Keratinocyte (primary cell): ENCODE results near the gene DHCR7. TPM values are rescaled to one million over a fixed set of nuclear protein-coding genes. Genes with fewer than 3 reads are reported as not detected.

ENCODE experiments used
- DNase-seq: peaks from one replicate; pipeline ENCODE4 v3.0.0-alpha.2; 2011; ENCODE audit warnings: low read depth, missing footprints, low spot score
- FAIRE-seq: peaks from 2 replicates; lab custom pipeline; 2011; peaks lifted over from hg19 to GRCh38; lab: Jason Lieb, UNC
- H2AFZ ChIP-seq: 2 replicates; pipeline ENCODE4 v1.6.0; 2012; ENCODE audit warnings: low read length, control low read depth, inconsistent platforms; ENCODE audit not compliant: control insufficient read depth
- H3K27ac ChIP-seq: 2 replicates; pipeline ENCODE4 v1.5.1; 2011; ENCODE audit warnings: low read length; ENCODE audit not compliant: control insufficient read depth, insufficient read depth
- H3K27me3 ChIP-seq: 3 replicates; pipeline ENCODE4 v1.6.0; 2011; ENCODE audit warnings: low read length; ENCODE audit not compliant: control insufficient read depth, insufficient read depth; ENCODE audit errors: extremely low read depth
- H3K36me3 ChIP-seq, 2 experiments: 2 replicates in 1 of 2; 3 replicates in 1 of 2; pipeline ENCODE4 v1.5.1; 2011; ENCODE audit warnings: low read length in 2 of 2, mild to moderate bottlenecking in 1 of 2; ENCODE audit not compliant: control insufficient read depth in 2 of 2, insufficient read depth in 2 of 2; ENCODE audit errors: extremely low read depth in 1 of 2
- H3K4me1 ChIP-seq: 3 replicates; pipeline ENCODE4 v1.5.1; 2011; ENCODE audit warnings: low read length; ENCODE audit not compliant: control insufficient read depth, insufficient read depth; ENCODE audit errors: extremely low read depth
- H3K4me2 ChIP-seq: 3 replicates; pipeline ENCODE4 v1.6.0; 2011; ENCODE audit warnings: low read depth, low read length; ENCODE audit not compliant: control insufficient read depth, insufficient read depth; ENCODE audit errors: extremely low read depth
- H3K4me3 ChIP-seq, 3 experiments: fragments of 200-600 bp in 1 of 3; sonication (generic) in 1 of 3; 2 replicates in 2 of 3; 3 replicates in 1 of 3; pipeline ENCODE4 v1.5.1; 2011 to 2016; ENCODE audit warnings: low read length in 3 of 3, mild to moderate bottlenecking in 3 of 3, control low read depth in 2 of 3, inconsistent platforms in 1 of 3, low read depth in 1 of 3, mixed read lengths in 1 of 3, mixed run types in 1 of 3, moderate library complexity in 1 of 3; ENCODE audit not compliant: control insufficient read depth in 2 of 3, insufficient read depth in 2 of 3; ENCODE audit errors: extremely low read depth in 1 of 3
- H3K79me2 ChIP-seq: 2 replicates; pipeline ENCODE4 v1.6.0; 2012; ENCODE audit warnings: low read length; ENCODE audit not compliant: control insufficient read depth, insufficient read depth
- H3K9ac ChIP-seq: 3 replicates; pipeline ENCODE4 v1.6.0; 2011; ENCODE audit warnings: low read length; ENCODE audit not compliant: control insufficient read depth, insufficient read depth; ENCODE audit errors: extremely low read depth
- H3K9me1 ChIP-seq: 3 replicates; pipeline ENCODE4 v1.6.0; 2011; ENCODE audit warnings: low read length; ENCODE audit not compliant: control insufficient read depth, insufficient read depth; ENCODE audit errors: extremely low read depth
- H3K9me3 ChIP-seq: 2 replicates; pipeline ENCODE4 v1.5.1; 2012; ENCODE audit warnings: low read depth, low read length; ENCODE audit not compliant: control insufficient read depth
- H4K20me1 ChIP-seq: 3 replicates; pipeline ENCODE4 v1.6.0; 2011; ENCODE audit warnings: low read length; ENCODE audit not compliant: control insufficient read depth, insufficient read depth; ENCODE audit errors: extremely low read depth
- CTCF ChIP-seq, 3 experiments: IDR thresholded peaks in 1 of 3; conservative IDR thresholded peaks in 1 of 3; optimal IDR thresholded peaks in 1 of 3; 2 replicates in 2 of 3; 3 replicates in 1 of 3; pipeline versions ENCODE3 to v1.5.1; 2011; ENCODE audit warnings: low read length in 3 of 3, mild to moderate bottlenecking in 3 of 3, moderate library complexity in 2 of 3, control low read depth in 1 of 3, inconsistent platforms in 1 of 3; ENCODE audit not compliant: insufficient read depth in 2 of 3; ENCODE audit errors: extremely low read depth in 1 of 3
- EZH2 ChIP-seq: IDR thresholded peaks from one replicate; pipeline ENCODE4 v1.6.1; 2012; ENCODE audit warnings: inconsistent platforms, mild to moderate bottlenecking, low read length, moderate library complexity
- dilution Hi-C: fragments of 300-500 bp; cut with MboI; formaldehyde crosslinking; loops from one replicate; pipeline ENCODE4 v1.7.0; 2020; ENCODE audit warnings: low sequenced_read_pairs; ENCODE audit not compliant: extremely low pct_ligation_motif_present
- polyA plus RNA-seq, 5 experiments: library from polyadenylated mRNA; depleted of rRNA in 3 of 5; stranded (reverse) in 3 of 5; stranded (forward) in 1 of 5; unstranded in 1 of 5; fragments of >200 nt; gene quantifications; 1 replicate in 1 of 5; 2 replicates in 3 of 5; 3 replicates in 1 of 5; pipeline versions ENCODE4 v1.2.1 to v1.2.3, GENCODE V29; 2011 to 2012; ENCODE audit warnings: missing spikeins in 2 of 5, low read depth in 1 of 5, low replicate concordance in 1 of 5

Gene DHCR7
- polyA plus RNA-seq, 1 donor (not counting 4 experiments of a cell fraction or from before 2014, with no cell fraction given), result 143 TPM

GRCh38 chr11:71402878-71403277 is 45.3 kb downstream of the DHCR7 start:
- no peak overlapping the region for H3K9ac ChIP-seq
- no peak overlapping the region for H3K4me3 ChIP-seq
- H3K9me3 ChIP-seq, result peaks cover 4% of the 10 kb centered on the region
- no peak overlapping the region for H3K27ac ChIP-seq
- H2AFZ ChIP-seq, result no peak overlapping the region
- peaks cover 7% of the 10 kb centered on the region for H3K27me3 ChIP-seq
- FAIRE-seq (no peak), DNase-seq (no peak)
- no peaks in the 10 kb centered on the region for H3K4me1 ChIP-seq
- H3K4me2 ChIP-seq, result no peak overlapping the region
- H3K36me3 ChIP-seq, result no peaks in the 10 kb centered on the region
- no peaks in the 10 kb centered on the region for H3K9me1 ChIP-seq
- H4K20me1 ChIP-seq, result no peaks in the 10 kb centered on the region
- no peak for TF ChIP-seq CTCF (optimal IDR thresholded peaks at IDR 0.05 in 1 of 3, IDR thresholded peaks at IDR 0.05 in 1 of 3, conservative IDR thresholded peaks at IDR 0.05 in 1 of 3; ENCODE audit: extremely low read depth in 1 of 3, insufficient read depth in 2 of 3, low read length in 3 of 3)
- dilution Hi-C loops, result no loop called here
- no peaks in the 10 kb centered on the region for H3K79me2 ChIP-seq

- H3K4me2 ChIP-seq, result no peak overlapping the region
- H3K4me1 ChIP-seq, result no peaks in the 10 kb centered on the region
- H3K79me2 ChIP-seq, result no peaks in the 10 kb centered on the region
- no peaks in the 10 kb centered on the region for H3K36me3 ChIP-seq
- H3K9me3 ChIP-seq, result peaks cover 4% of the 10 kb centered on the region
- dilution Hi-C loops, result no loop called here
- no peak for DNase-seq
- no peak for TF ChIP-seq CTCF (optimal IDR thresholded peaks at IDR 0.05 in 1 of 3, IDR thresholded peaks at IDR 0.05 in 1 of 3, conservative IDR thresholded peaks at IDR 0.05 in 1 of 3; ENCODE audit: extremely low read depth in 1 of 3, insufficient read depth in 2 of 3, low read length in 3 of 3)
- TF ChIP-seq EZH2, result no peak
- peaks cover 7% of the 10 kb centered on the region for H3K27me3 ChIP-seq
- H2AFZ ChIP-seq, result no peak overlapping the region
- no peaks in the 10 kb centered on the region for H3K9me1 ChIP-seq
- no peak overlapping the region for H3K4me3 ChIP-seq
- no peak overlapping the region for H3K27ac ChIP-seq
- FAIRE-seq, result no peak
- no peak overlapping the region for H3K9ac ChIP-seq
- H4K20me1 ChIP-seq, result no peaks in the 10 kb centered on the region
Measured at GRCh38 chr11:71400216-71400615, 48.0 kb downstream of the DHCR7 start.
